Suprapubic skin (tissue), 4 donors: ENCODE data around the gene WWC1. TPM values are rescaled to one million over a fixed set of nuclear protein-coding genes. Genes with fewer than 3 reads are reported as not detected.

Source experiments
- DNase-seq, 2 donors: peaks; one replicate each; pipeline ENCODE4 v3.0.0-alpha.2; 2019; ENCODE audit warnings: low spot score in 2 of 2
- H3K27ac ChIP-seq: fragments of 200-600 bp; sonication (generic); one replicate; pipeline ENCODE4 v1.5.1; 2019
- H3K27me3 ChIP-seq: fragments of 200-600 bp; sonication (generic); one replicate; pipeline ENCODE4 v1.5.1; 2019
- H3K36me3 ChIP-seq: fragments of 200-600 bp; sonication (generic); one replicate; pipeline ENCODE4 v1.5.1; 2019
- H3K4me1 ChIP-seq: fragments of 200-600 bp; sonication (generic); one replicate; pipeline ENCODE4 v1.5.1; 2019
- H3K4me3 ChIP-seq: fragments of 200-600 bp; sonication (generic); one replicate; pipeline ENCODE4 v1.5.1; 2019; ENCODE audit warnings: mild to moderate bottlenecking
- H3K9me3 ChIP-seq: fragments of 200-600 bp; sonication (generic); one replicate; pipeline ENCODE4 v1.5.1; 2019
- CTCF ChIP-seq, 2 donors: fragments of 200-600 bp in 1 of 2; fragments of 450-650 bp in 1 of 2; sonication (generic) in 1 of 2; IDR thresholded peaks; one replicate each; pipeline ENCODE4 v1.5.1; 2016 to 2019; ENCODE audit warnings: antibody characterized with exemption in 2 of 2, mild to moderate bottlenecking in 1 of 2, moderate library complexity in 1 of 2
- EP300 ChIP-seq: sonication (generic); formaldehyde crosslinking; IDR thresholded peaks from one replicate; pipeline ENCODE4 v1.6.1; 2017; ENCODE audit warnings: antibody characterized with exemption
- POLR2A ChIP-seq, 2 donors: fragments of 450-650 bp; IDR thresholded peaks; one replicate each; pipeline ENCODE4 v1.6.1; 2017; ENCODE audit warnings: antibody characterized with exemption in 2 of 2, mild to moderate bottlenecking in 2 of 2, moderate library complexity in 2 of 2
- POLR2AphosphoS5 ChIP-seq, 3 donors: sonication (generic); formaldehyde crosslinking; IDR thresholded peaks; one replicate each; pipeline ENCODE4 v1.6.1; 2017; ENCODE audit warnings: antibody characterized with exemption in 3 of 3
- WGBS: methylation state at CpG from one replicate; pipeline ENCODE4 v1.1.5; 2018; 5-methylcytosine and 5-hydroxymethylcytosine counted together
- total RNA-seq, 4 donors: library from RNA; depleted of rRNA; stranded (reverse); fragments of >200 nt; gene quantifications; one replicate each; pipeline ENCODE4 v1.1.0, GENCODE V29; 2016

The WWC1 gene
- total RNA-seq, 4 donors from 2014 or later: 28.3 to 38.3 (median 31.6) TPM

- no peak overlapping the region for H3K27ac ChIP-seq
- H3K36me3 ChIP-seq: no peaks in the 10 kb centered on the region
- WGBS: 54% methylated on average over 12 of the region's 12 CpGs
- peaks cover 6% of the 10 kb centered on the region for H3K4me1 ChIP-seq
- TF ChIP-seq POLR2AphosphoS5 (IDR thresholded peaks at IDR 0.05) (no peak), EP300 (no peak), POLR2A (IDR thresholded peaks at IDR 0.05) (no peak), CTCF (IDR thresholded peaks at IDR 0.05) (no peak)
- H3K9me3 ChIP-seq: no peaks in the 10 kb centered on the region
- no peak for DNase-seq
- no peaks in the 10 kb centered on the region for H3K27me3 ChIP-seq
- H3K4me3 ChIP-seq: no peak overlapping the region
Observed at GRCh38 chr5:168353216-168353957, 61.9 kb downstream of the WWC1 start.

- no peak for TF ChIP-seq EP300
- no peak for TF ChIP-seq POLR2A (IDR thresholded peaks at IDR 0.05)
- no peak for TF ChIP-seq POLR2AphosphoS5 (IDR thresholded peaks at IDR 0.05)
- no peak for TF ChIP-seq CTCF (IDR thresholded peaks at IDR 0.05)
- peaks cover 6% of the 10 kb centered on the region for H3K4me1 ChIP-seq
- H3K27me3 ChIP-seq: no peaks in the 10 kb centered on the region
- no peak overlapping the region for H3K4me3 ChIP-seq
- 88% methylated on average over 2 of the region's 2 CpGs for WGBS
- H3K9me3 ChIP-seq: no peaks in the 10 kb centered on the region
- DNase-seq: no peak
- H3K27ac ChIP-seq: no peak overlapping the region
- H3K36me3 ChIP-seq: no peaks in the 10 kb centered on the region
Observed at GRCh38 chr5:168354397-168354796, 63.0 kb downstream of the WWC1 start.

- no peaks in the 10 kb centered on the region for H3K36me3 ChIP-seq
- H3K4me1 ChIP-seq: peaks cover 12% of the 10 kb centered on the region
- no peak for DNase-seq
- peaks cover 3% of the 10 kb centered on the region for H3K27me3 ChIP-seq
- H3K4me3 ChIP-seq: no peak overlapping the region
- no peak overlapping the region for H3K27ac ChIP-seq
- 82% methylated on average over 13 of the region's 13 CpGs for WGBS
- H3K9me3 ChIP-seq: no peaks in the 10 kb centered on the region
- no peak for TF ChIP-seq EP300
- no peak for TF ChIP-seq CTCF (IDR thresholded peaks at IDR 0.05)
- TF ChIP-seq POLR2AphosphoS5 (IDR thresholded peaks at IDR 0.05): no peak
- TF ChIP-seq POLR2A (IDR thresholded peaks at IDR 0.05): no peak
Observed at GRCh38 chr5:168356171-168356570, 64.7 kb downstream of the WWC1 start.

GRCh38 chr5:168356592-168356991 is 65.1 kb downstream of the WWC1 start:
- no peak for DNase-seq
- Histone ChIP-seq H3K27me3 (peaks cover 3% of the 10 kb centered on the region), H3K27ac (no peak overlapping the region), H3K36me3 (no peaks in the 10 kb centered on the region), H3K9me3 (no peaks in the 10 kb centered on the region), H3K4me3 (no peak overlapping the region), H3K4me1 (peaks cover 12% of the 10 kb centered on the region)
- no peak for TF ChIP-seq EP300
- 89% methylated on average over 4 of the region's 4 CpGs for WGBS

GRCh38 chr5:168357876-168358275 is 66.4 kb downstream of the WWC1 start:
- Histone ChIP-seq H3K4me3 (no peak overlapping the region), H3K9me3 (no peaks in the 10 kb centered on the region), H3K27me3 (peaks cover 3% of the 10 kb centered on the region), H3K36me3 (no peaks in the 10 kb centered on the region), H3K27ac (no peak overlapping the region), H3K4me1 (peaks cover 10% of the 10 kb centered on the region)
- TF ChIP-seq CTCF (IDR thresholded peaks at IDR 0.05) (no peak), POLR2A (IDR thresholded peaks at IDR 0.05) (no peak), POLR2AphosphoS5 (IDR thresholded peaks at IDR 0.05) (no peak), EP300 (no peak)
- WGBS: 68% methylated on average over 3 of the region's 3 CpGs
- no peak for DNase-seq
